EL (cell line): ENCODE data around the gene ZNF469.

Experiments used
- DNase-seq: peaks from one replicate; pipeline ENCODE4 v3.0.0-alpha.2; 2016

ZNF469 gene

DNA sequence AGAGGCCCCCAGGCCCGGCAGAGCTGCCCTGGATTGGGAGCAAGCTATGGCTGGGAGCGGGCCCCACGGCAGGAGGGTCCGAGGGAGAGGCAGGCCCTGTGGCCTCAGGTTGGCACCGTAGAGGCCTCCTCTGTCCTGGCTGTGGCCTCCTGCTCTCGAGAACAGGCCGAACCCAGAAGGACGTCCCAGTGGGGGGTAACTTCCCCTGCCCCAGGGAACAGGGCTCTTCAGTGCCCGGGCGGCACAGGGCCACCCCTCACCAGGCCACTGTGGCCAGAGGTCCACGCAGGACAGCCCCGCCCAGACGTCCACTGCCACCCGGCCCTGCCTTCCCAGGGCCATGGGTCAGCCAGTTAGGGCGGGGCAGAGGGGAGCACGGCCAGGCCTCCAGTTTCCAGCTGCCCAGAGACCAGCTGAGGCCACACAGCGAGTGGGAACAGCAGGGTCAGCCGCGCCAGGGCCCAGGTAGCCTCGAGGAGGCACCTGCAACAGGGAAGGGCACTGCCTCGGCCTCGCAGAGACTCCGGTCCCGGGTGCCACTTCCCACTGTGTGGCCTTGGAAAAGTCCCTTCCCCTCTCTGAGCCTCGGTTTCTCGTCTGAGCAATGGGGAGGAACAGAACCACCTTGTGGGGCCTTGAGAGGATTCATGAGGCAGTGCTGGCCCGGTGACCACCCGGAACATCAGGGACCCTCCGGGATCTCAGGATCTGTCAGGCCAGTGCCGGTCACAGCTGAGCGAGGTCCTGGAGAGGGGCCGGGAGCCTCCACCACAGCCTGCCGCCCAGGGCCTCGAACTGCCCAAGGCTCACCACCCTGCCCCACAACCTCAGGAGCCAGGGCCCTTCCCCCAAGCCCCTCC, 32.0 kb downstream of the ZNF469 start:
- no peak for DNase-seq

- DNase-seq, result no peak
Observed at GRCh38 chr16:88415381-88415705, 32.6 kb downstream of the ZNF469 start.

- no peak for DNase-seq
Observed at GRCh38 chr16:88415713-88416323, 33.1 kb downstream of the ZNF469 start.

DNA sequence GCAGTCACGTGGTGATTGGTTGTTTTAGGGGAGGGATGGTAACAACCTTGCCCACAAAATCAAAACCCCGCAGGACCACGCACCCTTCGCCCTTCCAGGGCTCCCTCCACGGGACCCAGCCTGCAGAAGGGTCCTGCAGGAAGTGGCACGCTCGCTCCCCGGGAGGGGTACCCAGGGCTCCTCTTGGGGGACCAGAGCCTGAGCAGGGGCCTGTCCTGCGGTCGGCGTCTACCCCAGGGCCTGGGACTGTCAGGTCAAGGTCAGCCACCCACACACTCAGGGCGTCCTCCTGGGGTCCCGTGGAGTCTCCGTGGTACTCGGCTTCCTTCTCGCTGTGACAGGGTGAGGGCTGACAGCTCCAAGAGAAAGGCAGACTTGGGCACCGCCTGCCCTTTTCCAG, 33.9 kb downstream of the ZNF469 start:
- no peak for DNase-seq

GRCh38 chr16:88417684-88418476, 35.1 kb downstream of the ZNF469 start:
- no peak for DNase-seq

- DNase-seq, result no peak
Observed at GRCh38 chr16:88418869-88419268, 36.1 kb downstream of the ZNF469 start.

DNA sequence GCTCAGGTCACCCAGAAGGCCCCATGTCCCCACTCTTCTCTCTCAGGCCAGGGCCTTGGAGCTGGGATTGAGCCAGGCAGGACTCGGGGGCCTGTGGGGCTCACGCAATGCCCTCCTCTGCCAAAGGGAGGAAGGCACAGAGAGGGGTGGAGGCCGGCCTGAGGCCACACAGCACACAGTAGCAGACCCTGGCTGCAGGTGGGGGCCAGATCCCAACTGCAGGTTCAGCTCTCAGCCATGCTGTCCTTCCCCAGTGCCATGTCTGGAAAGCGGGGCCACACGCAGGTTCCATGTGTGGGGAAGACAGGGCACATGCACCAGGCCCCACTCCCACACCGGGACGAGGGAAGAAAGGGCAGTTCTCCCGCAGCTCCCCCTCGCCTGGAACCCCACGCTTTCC, 37.0 kb downstream of the ZNF469 start:
- DNase-seq, result no peak

DNA sequence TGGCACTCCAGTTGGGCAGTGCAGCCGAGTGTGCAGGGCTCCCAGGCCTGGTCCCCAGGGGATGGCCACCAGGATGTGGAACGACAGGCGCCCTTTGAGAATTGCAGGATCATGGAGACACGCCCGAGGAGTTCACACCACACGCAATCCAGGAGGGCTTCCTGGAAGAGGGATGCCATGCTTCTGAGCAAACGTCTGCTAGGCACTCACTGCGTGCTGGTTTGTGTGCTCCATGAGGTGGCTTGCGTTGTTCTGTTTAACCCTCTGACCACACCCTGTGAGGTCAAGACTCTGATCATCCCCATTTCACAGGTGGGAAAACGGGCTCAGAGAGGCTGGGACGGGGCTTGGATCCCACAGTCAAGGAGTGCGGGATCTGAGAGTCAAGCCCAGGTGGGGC, 37.7 kb downstream of the ZNF469 start:
- DNase-seq, result no peak

DNA sequence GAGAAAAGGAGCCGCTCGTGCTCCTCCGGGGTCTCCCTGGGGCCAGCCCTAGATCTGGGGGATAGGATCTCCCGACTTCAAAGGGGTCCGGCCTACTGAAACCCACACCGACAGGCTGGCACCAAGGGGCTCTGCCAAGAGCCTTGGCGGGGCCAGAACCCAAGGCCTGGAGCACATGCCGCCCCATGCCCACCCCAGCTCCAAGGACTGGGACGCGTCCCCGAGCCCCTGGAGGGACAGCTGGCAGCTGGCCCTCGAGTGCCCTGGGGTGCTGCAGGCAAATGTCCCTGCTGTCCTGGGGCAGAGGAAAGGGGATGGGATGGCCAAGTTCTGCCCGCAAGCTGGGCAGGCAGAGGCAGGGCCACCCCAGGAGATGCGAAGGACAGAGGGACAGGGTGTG, 38.5 kb downstream of the ZNF469 start:
- DNase-seq, result no peak

DNA sequence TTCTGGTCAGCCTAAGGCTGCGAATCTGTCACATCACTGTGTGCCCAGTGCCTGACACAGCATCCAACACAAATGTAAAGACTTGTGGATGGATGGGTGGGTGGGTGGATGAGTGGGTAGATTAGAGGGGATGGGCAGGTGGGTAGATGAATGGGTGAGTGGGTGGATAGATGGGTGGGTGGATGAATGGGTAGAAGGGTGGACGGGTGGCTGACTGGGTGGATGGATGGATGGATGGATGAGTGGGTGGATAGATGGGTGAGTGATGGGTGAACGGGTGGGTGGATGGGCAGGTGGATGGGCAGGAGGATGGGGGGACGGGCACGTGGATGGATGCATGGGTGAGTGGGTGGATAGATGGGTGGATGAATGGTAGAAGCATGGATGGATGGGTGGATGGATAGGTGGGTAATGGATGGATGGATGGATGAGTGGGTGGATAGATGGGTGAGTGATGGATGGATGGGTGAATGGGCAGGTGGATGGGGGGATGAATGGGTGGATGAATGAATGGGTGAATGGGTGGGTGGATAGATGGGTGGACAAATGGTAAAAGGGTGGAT, 39.2 kb downstream of the ZNF469 start:
- no peak for DNase-seq

DNA sequence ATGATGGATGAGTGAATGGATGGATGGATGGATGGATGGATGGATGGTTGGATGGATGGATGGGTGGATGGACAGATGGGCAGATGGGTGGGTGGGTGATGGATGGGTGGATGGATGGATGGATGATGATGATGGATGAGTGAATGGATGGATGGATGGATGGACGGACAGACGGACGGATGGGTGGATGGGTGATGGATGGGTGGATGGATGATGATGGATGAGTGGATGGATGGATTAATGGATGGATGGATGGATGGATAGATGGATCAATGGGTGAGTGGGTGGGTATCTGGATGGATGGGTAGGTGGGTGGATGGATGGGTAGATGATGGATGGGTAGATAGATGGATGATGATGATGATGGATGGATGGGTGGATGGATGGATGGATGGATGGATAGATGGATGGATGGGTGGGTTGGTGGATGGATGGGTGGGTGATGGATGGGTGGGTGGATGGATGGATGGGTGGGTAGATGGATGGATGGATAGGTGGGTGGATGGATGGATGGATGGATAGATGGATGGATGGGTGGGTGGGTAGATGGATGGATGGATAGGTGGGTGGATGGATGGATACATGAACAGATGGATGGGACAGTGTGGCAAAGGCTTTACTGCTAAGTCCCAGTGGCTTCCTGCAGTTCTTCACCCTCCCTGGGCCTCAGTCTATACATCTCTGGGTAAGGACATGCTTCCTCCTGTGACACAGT, 40.1 kb downstream of the ZNF469 start:
- DNase-seq, result no peak

- DNase-seq, result no peak
Observed at GRCh38 chr16:88423448-88423850, 40.7 kb downstream of the ZNF469 start.

DNA sequence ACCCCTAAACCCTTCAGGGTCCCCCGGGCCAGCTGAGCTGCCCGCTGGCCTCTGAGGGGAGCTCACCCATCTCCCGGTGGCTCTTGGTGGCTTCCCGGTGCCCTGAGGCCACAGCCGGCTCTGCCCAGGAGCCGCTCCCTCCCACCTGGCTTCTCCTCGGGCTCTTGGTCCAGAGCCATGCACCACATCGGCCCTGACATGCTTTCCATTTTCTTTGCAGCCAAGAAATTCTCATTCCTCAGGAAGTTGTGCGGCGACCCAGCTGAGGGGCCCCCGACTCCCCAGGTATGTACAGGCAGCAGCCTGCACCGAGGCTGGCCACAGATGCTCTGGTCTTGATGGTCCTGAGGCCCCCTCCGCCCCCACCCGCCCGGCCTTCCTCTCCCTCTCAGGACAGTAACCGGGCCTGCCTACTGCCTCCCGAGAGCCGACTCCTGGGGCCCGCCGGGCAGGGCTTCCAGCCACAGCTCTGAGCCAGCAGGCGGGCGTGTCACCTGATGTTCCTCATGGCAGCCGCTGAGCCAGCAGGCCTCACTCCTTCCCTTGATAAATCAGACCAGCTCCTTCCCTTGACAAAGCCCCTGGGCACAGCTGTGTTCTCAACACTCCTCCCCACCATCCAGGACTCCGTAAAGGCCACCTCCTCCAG, 42.0 kb downstream of the ZNF469 start:
- no peak for DNase-seq

- no peak for DNase-seq
Observed at GRCh38 chr16:88426018-88426417, 43.3 kb downstream of the ZNF469 start.

DNA sequence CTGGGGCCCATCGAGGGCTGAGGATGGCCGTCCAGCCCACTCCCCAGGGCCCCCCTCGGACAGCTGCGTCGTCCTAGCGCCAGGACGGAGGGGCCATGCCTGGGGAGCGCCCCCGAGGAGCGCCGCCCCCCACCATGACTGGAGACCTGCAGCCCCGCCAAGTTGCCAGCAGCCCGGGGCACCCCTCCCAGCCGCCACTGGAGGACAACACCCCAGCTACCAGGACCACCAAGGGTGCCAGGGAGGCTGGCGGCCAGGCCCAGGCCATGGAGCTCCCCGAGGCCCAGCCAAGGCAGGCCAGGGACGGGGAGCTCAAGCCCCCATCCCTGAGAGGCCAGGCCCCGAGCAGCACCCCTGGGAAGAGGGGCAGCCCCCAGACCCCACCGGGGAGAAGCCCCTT, 44.6 kb downstream of the ZNF469 start:
- DNase-seq, result no peak

GRCh38 chr16:88428156-88428555, 45.4 kb downstream of the ZNF469 start:
- no peak for DNase-seq

DNA sequence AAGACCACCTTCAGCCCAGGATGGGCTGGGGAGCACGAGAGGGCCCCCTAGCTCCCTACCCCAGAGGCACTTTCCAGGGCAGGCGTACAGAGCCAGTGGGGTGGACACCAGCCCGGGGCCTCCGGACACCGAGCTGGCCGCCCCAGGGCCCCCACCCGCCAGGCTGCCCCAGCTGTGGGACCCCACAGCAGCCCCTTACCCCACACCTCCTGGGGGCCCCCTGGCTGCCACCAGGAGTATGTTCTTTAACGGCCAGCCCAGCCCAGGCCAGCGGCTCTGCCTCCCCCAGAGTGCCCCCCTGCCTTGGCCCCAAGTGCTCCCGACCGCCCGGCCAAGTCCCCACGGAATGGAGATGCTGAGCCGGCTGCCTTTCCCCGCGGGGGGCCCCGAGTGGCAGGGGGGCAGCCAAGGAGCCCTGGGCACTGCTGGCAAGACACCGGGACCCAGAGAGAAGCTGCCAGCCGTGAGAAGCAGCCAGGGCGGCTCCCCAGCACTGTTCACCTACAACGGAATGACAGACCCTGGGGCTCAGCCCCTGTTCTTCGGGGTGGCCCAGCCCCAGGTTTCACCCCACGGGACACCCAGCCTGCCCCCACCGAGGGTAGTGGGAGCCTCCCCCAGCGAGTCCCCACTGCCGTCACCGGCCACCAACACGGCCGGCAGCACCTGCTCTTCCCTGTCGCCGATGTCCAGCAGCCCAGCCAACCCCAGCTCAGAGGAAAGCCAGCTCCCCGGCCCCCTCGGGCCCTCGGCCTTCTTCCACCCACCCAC, 46.0 kb downstream of the ZNF469 start:
- no peak for DNase-seq

GRCh38 chr16:88429387-88430184, 46.8 kb downstream of the ZNF469 start:
- no peak for DNase-seq

- DNase-seq, result no peak
Observed at GRCh38 chr16:88430185-88430523, 47.4 kb downstream of the ZNF469 start.

- DNase-seq, result no peak
Observed at GRCh38 chr16:88430524-88431446, 48.0 kb downstream of the ZNF469 start.
